Measurements from ENCODE around the gene EFCAB3.
"Not testable (repeated sequence)": the region's sequence is repeated elsewhere in the genome, so short reads cannot be mapped to it uniquely, and the experiment has no call there.

EFCAB3 gene

DNA sequence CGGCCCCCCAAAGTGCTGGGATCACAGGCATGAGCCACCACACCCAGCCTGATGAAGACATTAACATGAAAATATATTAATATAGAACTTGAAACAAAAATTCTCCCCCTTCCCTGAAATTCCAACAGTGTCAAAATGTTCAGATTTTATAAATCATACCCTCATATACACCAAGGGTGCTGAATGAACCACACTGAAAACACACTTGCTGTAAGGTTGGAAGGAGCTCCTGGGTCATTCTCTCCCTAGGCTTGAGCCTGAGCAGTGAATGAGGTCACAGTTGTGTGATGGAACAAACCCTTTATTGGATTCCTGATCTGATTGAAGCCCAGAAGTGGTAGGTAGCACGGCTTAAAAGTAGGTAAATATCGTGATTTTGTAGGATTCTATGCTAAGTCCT is at the start of gene EFCAB3:
Gene EFCAB3, plus strand, starts transcription at position 301 of the 400 bp plus-strand sequence. CDS start 2,427 bp downstream, outside the sequence.
- DNase-seq, result no peak

DNA sequence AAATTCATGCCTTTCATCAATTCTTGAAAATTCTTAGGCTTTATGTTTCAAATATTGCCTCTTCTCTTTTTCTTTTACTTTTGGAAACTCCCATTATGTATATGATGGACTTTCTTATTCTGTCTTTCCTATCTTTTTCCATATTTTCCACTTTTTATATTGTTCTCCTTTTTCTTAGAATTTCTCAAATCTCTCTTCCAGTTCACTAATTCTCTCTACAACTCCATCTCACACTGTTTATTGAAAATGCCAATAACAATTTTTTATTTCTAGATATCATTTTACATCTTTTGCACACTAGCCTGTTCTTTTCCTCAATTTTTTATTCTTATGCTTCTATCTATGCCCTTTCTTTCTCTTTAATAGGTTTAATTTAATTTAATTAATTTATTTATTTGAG is 43.8 kb upstream of the EFCAB3 start:
- no peak for DNase-seq

DNA sequence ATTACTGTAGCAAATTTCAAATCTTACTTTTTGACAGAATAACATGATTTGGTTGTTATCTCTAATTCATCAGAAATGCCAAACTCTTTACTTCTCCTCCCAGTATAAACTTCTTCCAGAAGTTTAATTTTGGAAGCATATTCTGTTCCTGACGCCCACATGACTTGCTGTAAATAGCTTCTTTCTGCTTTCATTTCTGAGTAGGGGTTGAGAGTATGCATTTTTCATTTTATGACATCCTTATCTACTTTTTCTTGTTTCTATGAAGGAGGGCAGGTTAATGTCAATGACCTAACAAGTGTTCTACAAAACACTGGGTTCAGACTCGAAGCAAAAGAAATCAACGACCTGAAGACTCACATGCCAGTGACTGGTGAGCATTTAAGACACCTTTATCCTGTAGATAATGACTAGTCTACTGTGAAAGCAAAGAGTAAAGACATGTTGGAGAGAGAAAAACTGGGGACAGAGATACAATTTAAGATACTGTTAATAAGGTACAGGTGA is 36.5 kb upstream of the EFCAB3 start:
- DNase-seq, result no peak

DNA sequence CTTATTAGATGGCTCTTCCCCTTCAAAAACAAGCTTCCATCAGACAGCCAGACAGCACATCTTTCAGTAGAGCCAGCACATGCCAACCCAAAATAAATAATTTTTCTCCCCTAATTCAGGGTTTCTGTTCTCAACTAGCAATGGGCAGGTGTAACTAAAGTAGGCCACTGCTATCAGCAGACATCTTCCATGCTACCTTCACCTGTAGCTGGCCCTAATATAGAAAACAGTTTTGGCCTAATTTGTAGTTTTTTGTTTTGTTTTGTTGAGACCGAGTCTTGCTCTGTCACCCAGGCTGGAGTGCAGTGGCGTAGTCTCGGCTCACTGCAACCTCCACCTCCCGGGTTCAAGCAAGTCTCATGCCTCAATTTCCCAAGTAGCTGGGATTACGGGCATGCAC is 29.2 kb upstream of the EFCAB3 start:
- DNase-seq, result no peak

DNA sequence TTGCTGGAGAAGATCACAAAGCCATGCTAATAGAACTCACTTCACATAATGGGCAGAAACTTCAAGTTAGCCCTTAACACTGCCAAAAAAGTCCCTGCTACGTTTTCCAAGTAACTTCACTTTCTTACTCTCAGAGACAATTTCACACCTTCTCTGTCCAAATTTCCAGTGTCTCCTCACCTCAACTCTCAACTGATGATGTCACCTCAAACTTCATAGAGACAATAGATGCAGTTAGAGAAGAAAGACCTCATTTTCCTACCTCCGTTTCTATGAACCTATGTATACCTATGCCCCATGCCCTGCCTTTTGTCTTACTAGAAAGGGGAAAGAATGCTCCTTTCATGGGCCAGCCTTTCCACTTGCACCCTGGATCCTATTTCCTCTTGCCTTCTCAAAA is 14.2 kb upstream of the EFCAB3 start:
- no peak for DNase-seq

DNA sequence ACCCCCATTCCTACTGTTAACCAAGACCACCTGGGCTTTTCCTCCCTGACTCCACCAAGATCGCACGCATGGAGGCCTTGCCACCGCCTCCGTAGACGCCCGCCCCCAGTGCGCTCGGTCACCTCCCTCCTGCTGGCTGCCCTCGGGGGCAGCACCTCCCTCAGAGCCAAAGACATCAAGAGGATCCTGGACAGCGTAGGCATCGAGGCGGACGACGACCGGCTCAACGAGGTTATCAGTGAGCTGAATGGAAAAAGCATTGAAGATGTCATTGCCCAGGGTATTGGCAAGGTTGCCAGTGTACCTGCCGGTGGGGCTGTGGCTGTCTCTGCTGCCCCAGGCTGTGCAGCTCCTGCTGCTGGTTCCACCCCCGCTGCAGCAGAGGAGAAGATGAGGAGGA is 1.2 kb downstream of the EFCAB3 start:
- DNase-seq, result no peak

DNA sequence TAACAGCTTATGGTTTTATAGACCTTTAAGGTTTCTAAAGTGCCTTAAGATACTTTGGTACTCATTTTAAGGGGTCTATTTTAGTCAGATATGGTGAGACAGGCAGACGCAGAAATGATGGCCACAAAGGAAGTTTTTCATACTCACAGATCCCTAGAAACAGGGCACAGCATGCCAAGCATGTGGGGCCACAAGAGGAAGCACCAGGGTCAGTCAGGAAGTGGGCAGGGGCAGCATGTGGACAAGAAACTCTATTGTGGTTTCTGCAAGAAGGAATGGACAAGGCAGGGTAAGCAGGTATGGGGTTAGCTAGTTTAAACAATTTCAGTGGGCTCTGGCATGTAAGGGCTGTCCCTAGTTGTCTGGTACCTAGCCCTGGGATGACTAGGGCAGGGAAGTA is 8.5 kb downstream of the EFCAB3 start:
- DNase-seq, result no peak

- DNase-seq, result no peak
These were observed 12.6 kb downstream of the EFCAB3 start for GRCh38 chr17:62392908-62393307.

DNA sequence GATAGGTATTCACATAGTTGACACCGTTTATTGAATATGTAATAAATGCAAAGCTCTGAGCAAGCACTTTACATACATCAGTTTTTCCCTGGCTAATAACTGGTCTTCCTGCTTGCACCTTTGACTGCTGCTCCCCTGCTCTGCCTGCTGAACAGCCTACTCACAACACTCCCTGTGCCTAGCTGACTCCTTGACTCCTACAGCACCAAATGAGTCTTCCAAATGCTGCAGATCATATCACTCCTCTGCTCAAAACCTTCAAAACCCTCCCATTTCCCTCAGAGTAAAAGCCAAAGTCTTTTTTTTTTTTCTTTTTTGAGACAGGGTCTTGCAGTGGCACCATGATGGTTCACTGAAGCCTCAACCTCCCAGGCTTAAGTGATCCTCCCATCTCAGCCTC is 18.5 kb downstream of the EFCAB3 start:
- DNase-seq, result no peak

- DNase-seq, result no peak
These were observed 25.1 kb downstream of the EFCAB3 start for GRCh38 chr17:62405451-62405850.

- DNase-seq, result not testable (repeated sequence)
These were observed 32.7 kb downstream of the EFCAB3 start for GRCh38 chr17:62413090-62413489.

DNA sequence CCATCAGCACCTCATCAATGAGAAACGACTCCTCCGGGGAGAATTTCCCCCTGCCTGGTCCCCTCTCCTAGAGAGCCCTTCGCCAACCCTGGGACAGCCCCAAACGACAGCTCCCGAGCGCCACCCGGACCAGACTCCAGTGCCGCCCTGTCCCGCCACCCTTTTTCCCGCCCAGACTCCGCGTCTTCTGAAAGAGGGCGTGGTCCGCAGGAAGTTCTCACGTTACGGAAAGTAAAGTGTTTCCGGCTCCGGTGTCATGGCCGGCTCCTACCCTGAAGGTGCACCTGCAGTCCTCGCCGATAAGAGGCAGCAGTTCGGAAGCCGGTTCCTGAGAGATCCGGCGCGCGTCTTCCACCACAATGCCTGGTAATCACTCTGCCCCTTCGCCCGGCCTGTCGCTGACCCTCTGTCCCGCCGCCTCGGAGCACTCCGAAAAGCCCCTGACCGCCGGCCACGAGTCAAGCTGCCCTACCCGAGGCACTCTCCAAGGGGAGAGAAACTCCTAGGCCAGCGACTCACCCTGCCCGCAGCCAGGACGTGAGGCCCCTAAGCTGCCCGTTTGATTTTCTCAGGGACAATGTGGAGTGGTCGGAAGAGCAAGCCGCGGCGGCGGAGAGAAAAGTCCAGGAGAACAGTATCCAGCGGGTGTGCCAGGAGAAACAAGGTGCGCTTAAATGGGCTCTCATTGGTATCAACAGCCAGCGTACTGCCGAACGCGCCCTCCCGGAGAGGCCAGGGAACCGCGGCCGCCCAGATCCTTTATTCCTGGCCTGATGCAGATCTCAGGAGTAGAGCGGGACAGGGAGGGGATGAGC is 43.5 kb downstream of the EFCAB3 start, which contains the start of gene METTL2A:
Gene METTL2A, plus strand, starts transcription at position 251 of the 815 bp plus-strand sequence. Its CDS starts 6 bp downstream, at position 257.
- peak; percentile 98 for DNase-seq

DNA sequence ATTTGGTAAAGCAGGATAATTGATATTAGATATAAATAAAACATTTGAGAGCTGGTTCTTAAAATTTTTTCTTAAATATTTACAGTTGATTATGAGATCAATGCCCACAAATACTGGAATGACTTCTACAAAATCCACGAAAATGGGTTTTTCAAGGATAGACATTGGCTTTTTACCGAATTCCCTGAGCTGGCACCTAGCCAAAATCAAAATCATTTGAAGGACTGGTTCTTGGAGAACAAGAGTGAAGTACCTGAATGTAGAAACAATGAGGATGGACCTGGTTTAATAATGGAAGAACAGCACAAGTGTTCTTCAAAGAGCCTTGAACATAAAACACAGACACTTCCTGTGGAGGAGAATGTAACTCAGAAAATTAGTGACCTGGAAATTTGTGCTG is 45.9 kb downstream of the EFCAB3 start:
- not testable (repeated sequence) for DNase-seq

GRCh38 chr17:62435251-62435650 is 54.9 kb downstream of the EFCAB3 start:
- DNase-seq, result not testable (repeated sequence)

DNA sequence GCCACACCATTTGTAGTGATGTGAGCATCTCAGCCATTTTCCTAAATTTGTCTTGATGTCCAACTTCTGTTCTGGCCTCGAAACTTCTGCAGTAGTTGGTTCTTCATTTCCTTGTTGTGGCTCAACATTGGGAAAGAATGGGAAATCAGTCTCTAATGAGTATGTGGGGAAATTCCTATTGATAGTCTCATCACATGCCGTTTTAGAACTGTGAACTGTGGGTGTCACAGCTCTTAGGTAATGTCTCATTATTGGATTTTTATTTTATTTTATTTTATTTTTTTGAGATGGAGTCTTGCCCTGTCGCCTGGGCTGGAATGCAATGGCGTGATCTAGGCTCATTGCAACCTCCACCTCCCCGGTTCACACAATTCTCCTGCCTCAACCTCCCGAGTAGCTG is 60.8 kb downstream of the EFCAB3 start:
- not testable (repeated sequence) for DNase-seq

- DNase-seq, result no peak
These were observed 63.7 kb downstream of the EFCAB3 start for GRCh38 chr17:62444063-62444462.

- DNase-seq, result not testable (repeated sequence)
These were observed 65.4 kb downstream of the EFCAB3 start for GRCh38 chr17:62445791-62446190.

GRCh38 chr17:62452195-62452594 is 71.8 kb downstream of the EFCAB3 start:
- DNase-seq, result not testable (repeated sequence)

DNA sequence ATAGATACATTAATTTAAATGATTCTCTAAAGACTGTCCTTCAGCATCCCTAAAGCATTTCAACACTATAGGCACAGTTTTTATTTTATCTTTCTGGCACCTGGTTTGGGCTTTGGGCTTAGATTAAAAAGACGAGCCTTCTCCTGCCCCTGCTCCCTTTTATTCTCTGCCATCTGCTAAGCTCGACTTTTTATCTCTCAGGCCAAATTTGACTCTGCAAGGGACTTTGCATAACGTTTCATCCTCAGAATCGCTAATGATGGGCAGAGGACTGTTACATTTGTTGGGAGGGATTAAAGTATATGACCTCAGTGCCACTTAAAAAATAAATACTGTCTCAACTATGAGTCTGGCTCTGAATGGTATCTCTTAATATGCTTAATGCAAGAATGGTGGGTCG is 72.7 kb downstream of the EFCAB3 start:
- DNase-seq, result not testable (repeated sequence)

GRCh38 chr17:62453656-62454055 is 73.3 kb downstream of the EFCAB3 start:
- not testable (repeated sequence) for DNase-seq

GRCh38 chr17:62454111-62454510 is 73.8 kb downstream of the EFCAB3 start:
- DNase-seq, result not testable (repeated sequence)

DNA sequence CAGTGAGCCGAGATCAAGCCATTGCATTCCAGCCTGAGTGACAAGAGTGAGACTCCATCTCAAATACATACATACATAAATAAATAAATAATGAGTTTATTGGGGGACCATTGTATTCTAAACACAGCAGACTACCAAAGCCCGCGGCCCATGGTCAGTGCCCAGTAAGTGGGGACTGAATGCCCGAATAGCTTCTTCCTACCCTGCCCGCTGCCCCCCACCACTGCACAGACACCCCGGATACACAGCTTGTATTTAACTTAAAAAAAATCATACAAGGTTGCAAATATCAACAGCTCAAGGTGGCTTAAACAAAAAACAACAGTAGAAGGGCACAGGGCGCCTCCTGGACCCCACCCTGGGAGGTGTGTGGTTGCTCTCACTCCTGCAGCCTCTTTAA is 75.7 kb downstream of the EFCAB3 start:
- DNase-seq, result no peak

DNA sequence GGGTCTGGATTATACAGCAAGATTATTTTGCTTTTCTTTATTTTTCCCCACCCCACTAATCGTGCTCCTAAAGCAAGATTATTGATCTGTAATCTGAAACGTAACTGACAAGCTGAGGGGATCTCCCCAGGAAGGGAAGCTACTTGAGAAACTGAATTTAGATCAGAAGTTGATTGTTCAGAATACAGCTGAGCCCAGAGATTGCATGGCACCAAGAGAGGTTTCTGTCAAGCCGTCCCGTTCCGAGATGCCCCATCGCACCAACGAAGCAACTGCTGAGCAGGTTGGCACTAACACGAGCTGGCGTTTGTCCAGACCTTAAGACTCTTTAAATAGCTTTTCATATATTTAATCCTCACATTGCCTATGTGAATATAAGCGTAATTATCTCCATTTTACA is 78.1 kb downstream of the EFCAB3 start:
- not testable (repeated sequence) for DNase-seq

GRCh38 chr17:62464422-62464821 is 84.1 kb downstream of the EFCAB3 start:
- not testable (repeated sequence) for DNase-seq
